H9 (cell line): ENCODE data around the gene MYL2. TPM values are rescaled to one million over a fixed set of nuclear protein-coding genes. Genes with fewer than 3 reads are reported as not detected.

Experiments
- DNase-seq: peaks from one replicate; pipeline ENCODE4 v3.0.0-alpha.2; 2017
- H2AFZ ChIP-seq: one replicate; pipeline ENCODE4 v1.6.1; 2013; ENCODE audit warnings: mild to moderate bottlenecking, low read length, control low read depth, moderate library complexity
- H2AK5ac ChIP-seq: 2 replicates; pipeline ENCODE4 v1.6.1; 2013; ENCODE audit warnings: low read length, control low read depth, mixed read lengths; ENCODE audit not compliant: insufficient read length
- H2BK120ac ChIP-seq: one replicate; pipeline ENCODE4 v1.6.1; 2013; ENCODE audit warnings: low read depth, mild to moderate bottlenecking, low read length, control low read depth, inconsistent platforms; ENCODE audit not compliant: poor library complexity, severe bottlenecking
- H2BK12ac ChIP-seq: 2 replicates; pipeline ENCODE4 v1.6.1; 2013; ENCODE audit warnings: low read length, control low read depth, mixed read lengths, low read depth; ENCODE audit not compliant: insufficient read length
- H2BK15ac ChIP-seq: 2 replicates; pipeline ENCODE4 v1.6.1; 2013; ENCODE audit warnings: low read depth, low read length, control low read depth
- H2BK20ac ChIP-seq: one replicate; pipeline ENCODE4 v1.6.1; 2013; ENCODE audit warnings: low read depth, mild to moderate bottlenecking, low read length, control low read depth, inconsistent platforms; ENCODE audit not compliant: poor library complexity, severe bottlenecking
- H2BK5ac ChIP-seq: 2 replicates; pipeline ENCODE4 v1.6.1; 2013; ENCODE audit warnings: low read length, control low read depth, mixed read lengths; ENCODE audit not compliant: insufficient read length
- H3K14ac ChIP-seq: 2 replicates; pipeline ENCODE4 v1.6.1; 2013; ENCODE audit warnings: low read length, control low read depth; ENCODE audit not compliant: insufficient read depth
- H3K18ac ChIP-seq: 2 replicates; pipeline ENCODE4 v1.6.1; 2013; ENCODE audit warnings: low read depth, mild to moderate bottlenecking, mixed read lengths, low read length, control low read depth; ENCODE audit not compliant: insufficient read length
- H3K23ac ChIP-seq: 2 replicates; pipeline ENCODE4 v1.6.1; 2013; ENCODE audit warnings: low read length, control low read depth, mixed read lengths, low read depth; ENCODE audit not compliant: insufficient read length
- H3K23me2 ChIP-seq: 2 replicates; pipeline ENCODE4 v1.6.1; 2013; ENCODE audit warnings: low read depth, mild to moderate bottlenecking, mixed read lengths, low read length, control low read depth; ENCODE audit not compliant: insufficient read length, poor library complexity, severe bottlenecking
- H3K27ac ChIP-seq: 2 replicates; pipeline ENCODE4 v1.5.1; 2013; ENCODE audit warnings: low read length, control low read depth, mixed read lengths, low read depth; ENCODE audit not compliant: insufficient read length
- H3K27me3 ChIP-seq: 2 replicates; pipeline ENCODE4 v1.6.1; 2013; ENCODE audit warnings: low read length, control low read depth, inconsistent platforms; ENCODE audit not compliant: insufficient read depth
- H3K4ac ChIP-seq: 2 replicates; pipeline ENCODE4 v1.6.1; 2013; ENCODE audit warnings: low read depth, mild to moderate bottlenecking, control low read depth, inconsistent platforms, low read length, moderate library complexity
- H3K4me1 ChIP-seq: 2 replicates; pipeline ENCODE4 v1.6.1; 2013; ENCODE audit warnings: low read length, control low read depth, inconsistent platforms; ENCODE audit not compliant: insufficient read depth
- H3K4me2 ChIP-seq: 2 replicates; pipeline ENCODE4 v1.6.1; 2013; ENCODE audit warnings: low read length, control low read depth, mixed read lengths; ENCODE audit not compliant: insufficient read length, insufficient read depth
- H3K56ac ChIP-seq: 2 replicates; pipeline ENCODE4 v1.6.1; 2013; ENCODE audit warnings: low read depth, mild to moderate bottlenecking, mixed read lengths, low read length, control low read depth; ENCODE audit not compliant: insufficient read length
- H3K79me1 ChIP-seq: 2 replicates; pipeline ENCODE4 v1.6.1; 2013; ENCODE audit warnings: low read depth, mild to moderate bottlenecking, moderate library complexity, low read length, control low read depth, inconsistent platforms; ENCODE audit not compliant: insufficient read depth, poor library complexity, severe bottlenecking
- H3K79me2 ChIP-seq: 2 replicates; pipeline ENCODE4 v1.6.1; 2013; ENCODE audit warnings: low read length, control low read depth, inconsistent platforms; ENCODE audit not compliant: insufficient read depth
- H3K9ac ChIP-seq: 2 replicates; pipeline ENCODE4 v1.6.1; 2013; ENCODE audit warnings: low read length, control low read depth, mixed read lengths; ENCODE audit not compliant: insufficient read length; ENCODE audit errors: extremely low read depth
- H3K9me3 ChIP-seq: one replicate; pipeline ENCODE4 v1.6.1; 2013; ENCODE audit warnings: low read depth, low read length, inconsistent platforms; ENCODE audit not compliant: control insufficient read depth
- H3T11ph ChIP-seq: one replicate; pipeline ENCODE4 v1.6.1; 2013; ENCODE audit warnings: mild to moderate bottlenecking, low read length, control low read depth, inconsistent platforms
- H4K20me1 ChIP-seq: one replicate; pipeline ENCODE4 v1.6.1; 2013; ENCODE audit not compliant: control insufficient read depth, insufficient read length, insufficient read depth
- H4K5ac ChIP-seq: 2 replicates; pipeline ENCODE4 v1.6.1; 2013; ENCODE audit warnings: low read depth, mild to moderate bottlenecking, mixed read lengths, low read length, control low read depth; ENCODE audit not compliant: insufficient read length
- H4K8ac ChIP-seq: replicated peaks from 2 replicates; pipeline ENCODE4 v1.6.1; 2013; ENCODE audit warnings: low read length, control low read depth, mixed read lengths, low read depth; ENCODE audit not compliant: insufficient read length
- H4K91ac ChIP-seq: 2 replicates; pipeline ENCODE4 v1.6.1; 2013; ENCODE audit warnings: low read depth, mild to moderate bottlenecking, moderate library complexity, mixed read lengths, low read length, control low read depth; ENCODE audit not compliant: insufficient read length
- H3K27ac Mint-ChIP-seq, 3 experiments: 2 replicates in 2 of 3; 3 replicates in 1 of 3; pipeline ENCODE4 v1.8.0; 2020 to 2021; ENCODE audit warnings: mixed read lengths in 3 of 3, mild to moderate bottlenecking in 1 of 3, moderate library complexity in 1 of 3
- H3K27me3 Mint-ChIP-seq: 2 replicates; pipeline ENCODE4 v1.8.0; 2021; ENCODE audit warnings: low read depth, mild to moderate bottlenecking, moderate library complexity, mixed read lengths
- H3K36me3 Mint-ChIP-seq, 3 experiments: 2 replicates in 2 of 3; 3 replicates in 1 of 3; pipeline ENCODE4 v1.8.0; 2020 to 2021; ENCODE audit warnings: low read depth in 3 of 3, mixed read lengths in 3 of 3; ENCODE audit not compliant: insufficient read depth in 1 of 3
- H3K4me1 Mint-ChIP-seq, 2 experiments: 2 replicates each; pipeline ENCODE4 v1.8.0; 2020; ENCODE audit warnings: mixed read lengths in 2 of 2
- H3K4me3 Mint-ChIP-seq, 2 experiments: 2 replicates in 1 of 2; 3 replicates in 1 of 2; pipeline ENCODE4 v1.8.0; 2020 to 2021; ENCODE audit warnings: mild to moderate bottlenecking in 2 of 2, mixed read lengths in 2 of 2, moderate library complexity in 1 of 2
- H3K9me3 Mint-ChIP-seq, 2 experiments: 2 replicates in 1 of 2; 3 replicates in 1 of 2; pipeline ENCODE4 v1.8.0; 2020; ENCODE audit warnings: mild to moderate bottlenecking in 2 of 2, mixed read lengths in 2 of 2, moderate library complexity in 1 of 2
- WGBS: extraction: QIAGEN DNeasy Blood & Tissue Kit; methylation state at CpG from one replicate; pipeline ENCODE4 v1.1.7; 2013; ENCODE audit warnings: missing lambda C conversion rate, low lambda C conversion rate, mixed read lengths; ENCODE audit not compliant: insufficient read length; ENCODE audit errors: extremely low coverage; 5-methylcytosine and 5-hydroxymethylcytosine counted together
- total RNA-seq: library from RNA; stranded (reverse); gene quantifications from 2 replicates; pipeline ENCODE4 v1.2.1, GENCODE V29; 2021
- TF ChIP-seq, protein P1 (sequence below): fragments of 200-600 bp; sonication (generic); conservative IDR thresholded peaks from 3 replicates; pipeline ENCODE4 v1.8.0; 2021; ENCODE audit warnings: antibody characterized with exemption, mild to moderate bottlenecking

The MYL2 gene
- total RNA-seq, 1 experiment from 2014 or later = not detected

DNA sequence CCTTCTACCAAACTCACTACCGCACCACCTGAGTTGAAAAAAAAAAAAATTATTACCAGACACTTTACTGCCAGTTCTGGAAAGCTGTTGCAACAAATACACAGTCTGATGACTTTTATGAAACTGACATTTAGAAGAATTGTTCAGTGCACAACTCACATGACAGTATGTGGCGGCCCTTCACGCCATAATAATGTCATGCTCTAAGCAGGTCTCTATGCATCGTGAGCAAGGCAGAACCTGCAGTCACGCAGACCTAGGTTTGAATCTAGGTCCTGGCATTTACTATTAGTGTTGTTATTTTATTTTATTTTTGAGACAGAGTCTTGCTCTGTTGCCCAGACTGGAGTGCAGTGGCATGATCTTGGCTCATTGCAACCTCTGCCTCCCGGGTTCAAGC is 8.1 kb downstream of the MYL2 start:
- H3K27me3 Mint-ChIP-seq = peaks cover 9% of the 10 kb centered on the region
- Histone ChIP-seq H3K14ac (no peak overlapping the region), H3T11ph (no peak overlapping the region), H4K8ac (no peak overlapping the region), H3K9ac (no peak overlapping the region), H3K56ac (no peak overlapping the region), H4K91ac (no peak overlapping the region), H3K27ac (no peak overlapping the region), H3K23ac (no peak overlapping the region), H3K9me3 (no peaks in the 10 kb centered on the region), H2AK5ac (no peak overlapping the region), H3K4me1 (no peaks in the 10 kb centered on the region), H3K27me3 (no peaks in the 10 kb centered on the region), H2BK15ac (no peak overlapping the region), H3K79me2 (no peaks in the 10 kb centered on the region), H4K5ac (no peak overlapping the region), H3K79me1 (no peaks in the 10 kb centered on the region), H4K20me1 (no peaks in the 10 kb centered on the region), H3K18ac (no peak overlapping the region), H2BK20ac (no peak overlapping the region), H2AFZ (no peak overlapping the region), H2BK12ac (no peak overlapping the region), H3K23me2 (no peaks in the 10 kb centered on the region), H2BK120ac (no peak overlapping the region), H2BK5ac (no peak overlapping the region), H3K4ac (no peak overlapping the region), H3K4me2 (no peak overlapping the region)
- H3K4me3 Mint-ChIP-seq = no peak overlapping the region
- no peaks in the 10 kb centered on the region; a peak in 1 of 5 replicates for H3K9me3 Mint-ChIP-seq
- H3K36me3 Mint-ChIP-seq = 0 out of 7 replicates have a peak, but pooled peaks cover 0 to 4% (median 0%) of the 10 kb centered on the region in 3 experiments
- WGBS = no CpG with 5 or more reads among the region's 6 CpGs
- H3K27ac Mint-ChIP-seq = no peak overlapping the region
- TF ChIP-seq, protein P1, sequence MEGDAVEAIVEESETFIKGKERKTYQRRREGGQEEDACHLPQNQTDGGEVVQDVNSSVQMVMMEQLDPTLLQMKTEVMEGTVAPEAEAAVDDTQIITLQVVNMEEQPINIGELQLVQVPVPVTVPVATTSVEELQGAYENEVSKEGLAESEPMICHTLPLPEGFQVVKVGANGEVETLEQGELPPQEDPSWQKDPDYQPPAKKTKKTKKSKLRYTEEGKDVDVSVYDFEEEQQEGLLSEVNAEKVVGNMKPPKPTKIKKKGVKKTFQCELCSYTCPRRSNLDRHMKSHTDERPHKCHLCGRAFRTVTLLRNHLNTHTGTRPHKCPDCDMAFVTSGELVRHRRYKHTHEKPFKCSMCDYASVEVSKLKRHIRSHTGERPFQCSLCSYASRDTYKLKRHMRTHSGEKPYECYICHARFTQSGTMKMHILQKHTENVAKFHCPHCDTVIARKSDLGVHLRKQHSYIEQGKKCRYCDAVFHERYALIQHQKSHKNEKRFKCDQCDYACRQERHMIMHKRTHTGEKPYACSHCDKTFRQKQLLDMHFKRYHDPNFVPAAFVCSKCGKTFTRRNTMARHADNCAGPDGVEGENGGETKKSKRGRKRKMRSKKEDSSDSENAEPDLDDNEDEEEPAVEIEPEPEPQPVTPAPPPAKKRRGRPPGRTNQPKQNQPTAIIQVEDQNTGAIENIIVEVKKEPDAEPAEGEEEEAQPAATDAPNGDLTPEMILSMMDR = no peak
- peaks cover 4 to 7% of the 10 kb centered on the region in 2 experiments for H3K4me1 Mint-ChIP-seq
- no peak for DNase-seq
